Measurements from ENCODE around the gene RAP1GAP2. TPM values are rescaled to one million over a fixed set of nuclear protein-coding genes. Genes with fewer than 3 reads are reported as not detected.

The RAP1GAP2 gene
- polyA plus RNA-seq, 1 of the 3 experiments (the other 2 are of a cell fraction), result 22.0 TPM

DNA sequence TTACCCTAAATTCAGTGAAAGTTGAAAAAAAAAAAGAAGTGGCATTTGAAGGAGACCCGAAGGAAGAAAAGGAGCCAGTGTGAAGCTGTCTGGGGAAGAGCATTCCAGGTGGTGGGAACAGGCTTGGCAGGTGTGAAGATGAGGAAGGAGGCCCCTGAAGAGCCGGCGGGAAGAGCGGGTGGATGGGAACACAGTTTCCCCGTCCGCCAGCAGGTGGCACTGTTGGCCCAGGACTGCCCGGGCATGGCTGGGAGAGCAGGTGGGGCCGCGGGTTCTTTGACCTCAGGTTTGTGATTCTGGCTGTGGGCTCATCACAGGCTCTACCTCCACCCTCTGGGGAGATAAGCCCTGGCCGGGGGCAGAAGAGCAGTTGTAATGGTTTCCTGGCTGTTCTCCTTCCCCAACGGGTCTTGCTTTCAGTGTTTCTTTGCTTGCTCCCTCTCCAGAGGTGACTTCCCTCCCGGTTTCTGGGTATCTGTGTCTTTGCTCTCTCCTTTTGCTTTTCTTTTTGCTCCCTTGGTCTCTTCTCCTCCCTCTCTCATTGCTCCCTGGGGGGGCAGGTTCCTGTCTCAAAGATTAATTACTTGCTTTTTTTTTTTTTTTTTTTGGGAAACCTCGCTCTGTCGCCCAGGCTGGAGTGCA is 32.3 kb downstream of the RAP1GAP2 start:
- Histone ChIP-seq H3K4me1 (ENCODE audit: control insufficient read depth in 1 of 2, insufficient read depth in 2 of 2, low read depth in 1 of 2, low read length in 1 of 2) (peaks cover 0 to 2% of the 10 kb centered on the region in 2 experiments; a peak in 1 of 4 replicates), H3F3A (replicated peaks; ENCODE audit: insufficient read depth) (no peaks in the 10 kb centered on the region), H3K79me2 (ENCODE audit: insufficient read depth) (no peaks in the 10 kb centered on the region), H3K27ac (ENCODE audit: low read depth in 2 of 2, low read length in 1 of 2) (no peak overlapping the region), H3K4me2 (0 out of 2 replicates have a peak overlapping the region, but pooled peaks have one; percentile 27), H3K36me3 (replicated peaks in 1 of 2; ENCODE audit: control insufficient read depth in 1 of 2, insufficient read depth in 2 of 2, low read length in 1 of 2) (no peaks in the 10 kb centered on the region), H3K9me2 (no peaks in the 10 kb centered on the region), H3K9me3 (no peaks in the 10 kb centered on the region), H3K9ac (no peak overlapping the region), H4K20me1 (ENCODE audit: insufficient read depth) (no peaks in the 10 kb centered on the region), H3K4me3 (ENCODE audit: low read depth in 2 of 2, low read length in 1 of 2) (peak overlapping the region in 1 of 2 experiments; percentile 13; a peak in 1 of 4 replicates), H2AFZ (ENCODE audit: low read depth) (no peak overlapping the region), H3K27me3 (ENCODE audit: insufficient read depth) (no peaks in the 10 kb centered on the region)
- DNase-seq, result peak; percentile 94
- 24% methylated on average over 12 of the region's 14 CpGs for WGBS (ENCODE audit: low lambda C conversion rate)
- ChIA-PET POLR2A (no interaction called here), CTCF (interaction anchor here (0.6 to 4.5 kb wide), 21 partner anchors 9 to 822 kb away, joined by 3 to 28 read pairs (median 4); no protein-coding TSS in a partner anchor)
- TF ChIP-seq MXI1 (IDR thresholded peaks at IDR 0.05; ENCODE audit: low read depth, low read length) (no peak), FOXJ3 (CRISPR knock-in tag; IDR thresholded peaks at IDR 0.05) (no peak), ELF1 (IDR thresholded peaks at IDR 0.05) (no peak), EP300 (IDR thresholded peaks at IDR 0.05; ENCODE audit: borderline replicate concordance in 1 of 2, low read depth in 1 of 2, low read length in 1 of 2) (no peak), FOSL2 (IDR thresholded peaks at IDR 0.05; ENCODE audit: borderline replicate concordance, low read depth) (no peak), JUND (IDR thresholded peaks at IDR 0.05) (no peak), RAD21 (IDR thresholded peaks at IDR 0.05; ENCODE audit: low read length) (peak; percentile 92), SMC3 (IDR thresholded peaks at IDR 0.05; ENCODE audit: low read depth, low read length) (peak; percentile 94)
- TF ChIP-seq, protein P1, sequence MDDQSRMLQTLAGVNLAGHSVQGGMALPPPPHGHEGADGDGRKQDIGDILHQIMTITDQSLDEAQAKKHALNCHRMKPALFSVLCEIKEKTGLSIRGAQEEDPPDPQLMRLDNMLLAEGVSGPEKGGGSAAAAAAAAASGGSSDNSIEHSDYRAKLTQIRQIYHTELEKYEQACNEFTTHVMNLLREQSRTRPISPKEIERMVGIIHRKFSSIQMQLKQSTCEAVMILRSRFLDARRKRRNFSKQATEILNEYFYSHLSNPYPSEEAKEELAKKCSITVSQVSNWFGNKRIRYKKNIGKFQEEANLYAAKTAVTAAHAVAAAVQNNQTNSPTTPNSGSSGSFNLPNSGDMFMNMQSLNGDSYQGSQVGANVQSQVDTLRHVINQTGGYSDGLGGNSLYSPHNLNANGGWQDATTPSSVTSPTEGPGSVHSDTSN (IDR thresholded peaks at IDR 0.05), result no peak
- TF ChIP-seq, protein P2, sequence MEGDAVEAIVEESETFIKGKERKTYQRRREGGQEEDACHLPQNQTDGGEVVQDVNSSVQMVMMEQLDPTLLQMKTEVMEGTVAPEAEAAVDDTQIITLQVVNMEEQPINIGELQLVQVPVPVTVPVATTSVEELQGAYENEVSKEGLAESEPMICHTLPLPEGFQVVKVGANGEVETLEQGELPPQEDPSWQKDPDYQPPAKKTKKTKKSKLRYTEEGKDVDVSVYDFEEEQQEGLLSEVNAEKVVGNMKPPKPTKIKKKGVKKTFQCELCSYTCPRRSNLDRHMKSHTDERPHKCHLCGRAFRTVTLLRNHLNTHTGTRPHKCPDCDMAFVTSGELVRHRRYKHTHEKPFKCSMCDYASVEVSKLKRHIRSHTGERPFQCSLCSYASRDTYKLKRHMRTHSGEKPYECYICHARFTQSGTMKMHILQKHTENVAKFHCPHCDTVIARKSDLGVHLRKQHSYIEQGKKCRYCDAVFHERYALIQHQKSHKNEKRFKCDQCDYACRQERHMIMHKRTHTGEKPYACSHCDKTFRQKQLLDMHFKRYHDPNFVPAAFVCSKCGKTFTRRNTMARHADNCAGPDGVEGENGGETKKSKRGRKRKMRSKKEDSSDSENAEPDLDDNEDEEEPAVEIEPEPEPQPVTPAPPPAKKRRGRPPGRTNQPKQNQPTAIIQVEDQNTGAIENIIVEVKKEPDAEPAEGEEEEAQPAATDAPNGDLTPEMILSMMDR (IDR thresholded peaks at IDR 0.05), result peak; percentile 89

DNA sequence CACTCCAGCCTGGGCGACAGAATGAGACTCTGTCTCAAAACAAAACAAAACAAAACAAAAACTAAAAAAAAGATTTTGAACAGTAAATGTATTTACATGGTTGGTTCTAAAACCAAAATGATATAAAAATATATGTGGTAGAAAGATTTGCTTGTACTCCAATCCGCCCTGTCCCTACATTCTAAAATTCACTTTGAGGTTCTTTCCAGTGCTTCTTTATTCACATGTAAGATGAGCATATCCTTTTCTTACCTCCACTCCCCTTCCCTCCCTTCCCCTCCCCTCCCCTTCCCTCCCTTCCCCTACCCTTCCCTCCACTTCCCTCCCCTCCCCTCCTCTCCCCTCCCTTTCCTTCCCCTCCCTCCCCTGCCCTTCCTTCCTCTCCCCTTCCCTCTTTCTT is 34.4 kb downstream of the RAP1GAP2 start:
- Histone ChIP-seq H3K4me3 (ENCODE audit: low read depth in 2 of 2, low read length in 1 of 2) (no peak overlapping the region), H3K4me1 (ENCODE audit: control insufficient read depth in 1 of 2, insufficient read depth in 2 of 2, low read depth in 1 of 2, low read length in 1 of 2) (peaks cover 0 to 2% of the 10 kb centered on the region in 2 experiments; a peak in 1 of 4 replicates), H2AFZ (ENCODE audit: low read depth) (no peak overlapping the region), H3K9me3 (no peaks in the 10 kb centered on the region), H3K4me2 (no peak overlapping the region), H3K9me2 (no peaks in the 10 kb centered on the region), H4K20me1 (ENCODE audit: insufficient read depth) (no peaks in the 10 kb centered on the region), H3K79me2 (ENCODE audit: insufficient read depth) (no peaks in the 10 kb centered on the region), H3K9ac (no peak overlapping the region), H3K36me3 (replicated peaks in 1 of 2; ENCODE audit: control insufficient read depth in 1 of 2, insufficient read depth in 2 of 2, low read length in 1 of 2) (no peaks in the 10 kb centered on the region), H3F3A (replicated peaks; ENCODE audit: insufficient read depth) (no peaks in the 10 kb centered on the region), H3K27me3 (ENCODE audit: insufficient read depth) (no peaks in the 10 kb centered on the region), H3K27ac (ENCODE audit: low read depth in 2 of 2, low read length in 1 of 2) (no peak overlapping the region)
- POLR2A ChIA-PET, result no interaction called here
- 52% methylated on average over 2 of the region's 2 CpGs for WGBS (ENCODE audit: low lambda C conversion rate)
- DNase-seq, result no peak
- no peak for TF ChIP-seq JUND (IDR thresholded peaks at IDR 0.05)
- no peak for TF ChIP-seq TEAD4 (IDR thresholded peaks at IDR 0.05; ENCODE audit: borderline replicate concordance, insufficient read depth)
- CTCF ChIA-PET, result interaction anchor here (1.0 to 1.6 kb wide), 2 partner anchors 18 to 34 kb away, joined by 3 to 5 read pairs; no protein-coding TSS in a partner anchor

Measured in SK-N-SH (cell line).